Endothelial cell of umbilical vein (primary cell): ENCODE results near the gene TBC1D21. TPM values are rescaled to one million over a fixed set of nuclear protein-coding genes. Genes with fewer than 3 reads are reported as not detected.

ENCODE experiments used
- BruUV-seq: library from RNA; stranded (reverse); fragments of 400-500 nt; replicated peaks from 2 replicates; lab custom pipeline; 2021; lab: Mats Ljungman, UMichigan
- CTCF ChIA-PET: fragments of 300-600, 350-600 bp; sonication (Branson Sonifier 250); formaldehyde crosslinking; loops from one replicate; lab custom pipeline; 2021; ENCODE audit warnings: antibody characterized with exemption, inconsistent platforms; lab: Charles Lee
- POLR2A ChIA-PET: fragments of 300-600, 350-600 bp; sonication (Branson Sonifier 250); formaldehyde crosslinking; loops from one replicate; lab custom pipeline; 2021; ENCODE audit warnings: antibody characterized with exemption, inconsistent platforms; lab: Charles Lee
- DNase-seq: peaks from one replicate; pipeline ENCODE4 v3.0.0-alpha.2; 2011; ENCODE audit warnings: low read depth, low spot score
- FAIRE-seq: peaks from 2 replicates; lab custom pipeline; 2011; peaks lifted over from hg19 to GRCh38; lab: Jason Lieb, UNC
- H2AFZ ChIP-seq: 2 replicates; pipeline ENCODE4 v1.6.0; 2012; ENCODE audit warnings: low read depth, low read length, control low read depth, inconsistent platforms
- H3K27ac ChIP-seq: 2 replicates; pipeline ENCODE4 v1.5.1; 2011; ENCODE audit warnings: low read depth, mild to moderate bottlenecking, control low read depth, low read length, moderate library complexity; ENCODE audit not compliant: insufficient read depth
- H3K27me3 ChIP-seq, 2 experiments: 2 replicates each; pipeline versions ENCODE4 v1.6.0 to v1.6.1; 2011; ENCODE audit warnings: low read length in 2 of 2, mixed read lengths in 1 of 2; ENCODE audit not compliant: control insufficient read depth in 2 of 2, insufficient read depth in 2 of 2
- H3K36me3 ChIP-seq, 2 experiments: 2 replicates in 1 of 2; 3 replicates in 1 of 2; pipeline ENCODE4 v1.5.1; 2011; ENCODE audit warnings: low read length in 2 of 2, mild to moderate bottlenecking in 1 of 2, moderate library complexity in 1 of 2; ENCODE audit not compliant: control insufficient read depth in 2 of 2, insufficient read depth in 2 of 2; ENCODE audit errors: extremely low read depth in 1 of 2
- H3K4me1 ChIP-seq: 3 replicates; pipeline ENCODE4 v1.5.1; 2011; ENCODE audit warnings: mild to moderate bottlenecking, low read length; ENCODE audit not compliant: control insufficient read depth, insufficient read depth; ENCODE audit errors: extremely low read depth
- H3K4me2 ChIP-seq: 2 replicates; pipeline ENCODE4 v1.6.1; 2011; ENCODE audit warnings: low read length, control low read depth, mixed read lengths; ENCODE audit not compliant: insufficient read depth
- H3K4me3 ChIP-seq, 3 experiments: fragments of 200-600 bp in 1 of 3; sonication (generic), shearing (Covaris generic) in 1 of 3; replicated peaks in 1 of 3; 2 replicates each; pipeline ENCODE4 v1.5.1; 2011 to 2016; ENCODE audit warnings: control low read depth in 3 of 3, low read length in 3 of 3, mild to moderate bottlenecking in 2 of 3, inconsistent platforms in 1 of 3, low read depth in 1 of 3, moderate library complexity in 1 of 3; ENCODE audit not compliant: insufficient read depth in 1 of 3
- H3K79me2 ChIP-seq: 2 replicates; pipeline ENCODE4 v1.6.0; 2012; ENCODE audit warnings: low read length, inconsistent platforms; ENCODE audit not compliant: control insufficient read depth, insufficient read depth
- H3K9ac ChIP-seq: replicated peaks from 2 replicates; pipeline ENCODE3; 2011; ENCODE audit warnings: low read length, control low read depth; ENCODE audit not compliant: insufficient read depth; ENCODE audit errors: extremely low read depth
- H3K9me1 ChIP-seq: replicated peaks from 3 replicates; pipeline ENCODE4 v1.6.0; 2011; ENCODE audit warnings: mild to moderate bottlenecking, low read length; ENCODE audit not compliant: control insufficient read depth, insufficient read depth; ENCODE audit errors: extremely low read depth
- H3K9me3 ChIP-seq: replicated peaks from 2 replicates; pipeline ENCODE4 v1.5.1; 2012; ENCODE audit warnings: low read length, inconsistent platforms; ENCODE audit not compliant: control insufficient read depth, insufficient read depth
- H4K20me1 ChIP-seq: replicated peaks from 2 replicates; pipeline ENCODE3; 2011; ENCODE audit warnings: mild to moderate bottlenecking, low read length; ENCODE audit not compliant: control insufficient read depth, insufficient read depth; ENCODE audit errors: extremely low read depth
- CTCF ChIP-seq, 2 donors: IDR thresholded peaks; 1 replicate in 1 of 2; 2 replicates in 1 of 2; pipeline ENCODE4 v1.5.1; 2011; ENCODE audit warnings: low read length in 2 of 2, mild to moderate bottlenecking in 2 of 2, moderate library complexity in 2 of 2, control low read depth in 1 of 2, inconsistent platforms in 1 of 2, low read depth in 1 of 2; ENCODE audit not compliant: insufficient read depth in 1 of 2; ENCODE audit errors: extremely low read depth in 1 of 2
- EZH2 ChIP-seq: IDR thresholded peaks from 2 replicates; pipeline ENCODE4 v1.6.1; 2012; ENCODE audit warnings: borderline replicate concordance, low read depth, mild to moderate bottlenecking, moderate library complexity, low read length, inconsistent platforms; ENCODE audit not compliant: severe bottlenecking
- FOS ChIP-seq: IDR thresholded peaks from 2 replicates; pipeline ENCODE4 v1.6.1; 2011; ENCODE audit warnings: mild to moderate bottlenecking, low read length, moderate library complexity, borderline replicate concordance; ENCODE audit not compliant: insufficient read depth
- GATA2 ChIP-seq: IDR thresholded peaks from 2 replicates; pipeline ENCODE4 v1.7.0; 2011; ENCODE audit warnings: low read depth, mild to moderate bottlenecking, moderate library complexity, mixed read lengths, low read length; ENCODE audit not compliant: insufficient read length, insufficient read depth
- JUN ChIP-seq: IDR thresholded peaks from 2 replicates; pipeline ENCODE4 v1.6.1; 2011; ENCODE audit warnings: borderline replicate concordance, low read depth; ENCODE audit not compliant: insufficient read length, insufficient read depth
- MAX ChIP-seq: IDR thresholded peaks from 2 replicates; pipeline ENCODE4 v1.6.1; 2011; ENCODE audit not compliant: insufficient read depth, insufficient read length
- MYC ChIP-seq: IDR thresholded peaks from one replicate; pipeline ENCODE4 v1.6.1; 2011; ENCODE audit warnings: mild to moderate bottlenecking, low read depth, low read length
- POLR2A ChIP-seq: IDR thresholded peaks from 2 replicates; pipeline ENCODE4 v1.6.1; 2012; ENCODE audit warnings: low read depth, mild to moderate bottlenecking, control low read depth, low read length
- POLR2AphosphoS5 ChIP-seq: IDR thresholded peaks from 2 replicates; pipeline ENCODE4 v1.6.1; 2012; ENCODE audit warnings: low read depth, mild to moderate bottlenecking, control low read depth, low read length, moderate library complexity; ENCODE audit not compliant: insufficient read depth
- dilution Hi-C: fragments of 300-500 bp; cut with MboI; formaldehyde crosslinking; loops from one replicate; pipeline ENCODE4 v1.15.0; 2019; ENCODE audit warnings: low sequenced_read_pairs; ENCODE audit not compliant: extremely low pct_ligation_motif_present
- intact Hi-C: fragments of 100-400 bp; cut with micrococcal nuclease; formaldehyde crosslinking; loops from one replicate; pipeline ENCODE4 v1.10.0; 2022
- polyA plus RNA-seq, 4 experiments: library from polyadenylated mRNA; depleted of rRNA in 3 of 4; stranded (reverse) in 3 of 4; unstranded in 1 of 4; fragments of >200 nt; gene quantifications; 2 replicates each; pipeline versions ENCODE4 v1.2.1 to v1.2.3, GENCODE V29; 2011 to 2012; ENCODE audit warnings: missing spikeins in 1 of 4
- total RNA-seq: library from RNA; stranded (reverse); gene quantifications from 2 replicates; pipeline ENCODE4 v1.2.3, GENCODE V29; 2021

TBC1D21 gene
- total and polyA plus RNA-seq, 2 donors (not counting 3 experiments of a cell fraction or from before 2014, with no cell fraction given) = not detected

- no peaks in the 10 kb centered on the region for H3K27me3 ChIP-seq
- no peak for FAIRE-seq
- H4K20me1 ChIP-seq = no peaks in the 10 kb centered on the region
- H3K9me3 ChIP-seq = no peaks in the 10 kb centered on the region
- CTCF ChIA-PET = interaction anchor here (0.6 to 2.7 kb wide), 9 partner anchors 8 to 54 kb away, joined by 3 to 20 read pairs (median 7); partner anchors contain the start of gene TBC1D21
- H3K9ac ChIP-seq = no peak overlapping the region
- BruUV-seq = no TSS peak
- dilution Hi-C loops = no loop called here
- H3K4me1 ChIP-seq = peaks cover 27% of the 10 kb centered on the region
- no peak overlapping the region for H3K4me2 ChIP-seq
- H3K27ac ChIP-seq = no peak overlapping the region
- H2AFZ ChIP-seq = no peak overlapping the region
- H3K36me3 ChIP-seq = no peaks in the 10 kb centered on the region
- POLR2A ChIA-PET = no interaction called here
- H3K79me2 ChIP-seq = no peaks in the 10 kb centered on the region
- intact Hi-C loops = no loop called here
- H3K9me1 ChIP-seq = no peaks in the 10 kb centered on the region
- DNase-seq = no peak
- no peak overlapping the region for H3K4me3 ChIP-seq
- TF ChIP-seq POLR2AphosphoS5 (no peak), CTCF (IDR thresholded peaks at IDR 0.05; ENCODE audit: extremely low read depth in 1 of 2, insufficient read depth in 1 of 2, low read depth in 1 of 2, low read length in 2 of 2) (no peak), MYC (no peak), FOS (no peak), POLR2A (no peak), GATA2 (no peak), JUN (no peak), EZH2 (no peak), MAX (no peak)
Measured at GRCh38 chr15:73928241-73928579, 54.8 kb downstream of the TBC1D21 start.
